HG02981 (cell line): ENCODE results near the gene DMRT1.
A peak's percentile ranks its signal among the peaks of the same experiment; 100 is the strongest.

Source experiments
- ATAC-seq: cut with Tn5 transposase; IDR thresholded peaks from one replicate; pipeline ENCODE4 v1.9.1; 2021; ENCODE audit warnings: mild to moderate bottlenecking, moderate library complexity; ENCODE audit not compliant: unreplicated experiment

DMRT1 gene

GRCh38 chr9:841371-842209 lies at the start of gene DMRT1:
Gene DMRT1, plus strand, starts transcription at chr9:841697. Its CDS starts 142 bp downstream, at chr9:841839.
- ATAC-seq, result no peak

GRCh38 chr9:792331-793260 lies 48.9 kb upstream of the DMRT1 start:
- ATAC-seq, result no peak

- no peak for ATAC-seq
Observed at GRCh38 chr9:794386-794785, 47.1 kb upstream of the DMRT1 start.

GRCh38 chr9:795869-796268 lies 45.6 kb upstream of the DMRT1 start:
- no peak for ATAC-seq

- ATAC-seq, result no peak
Observed at GRCh38 chr9:800591-801150, 40.8 kb upstream of the DMRT1 start.

GRCh38 chr9:801399-802071 lies 40.0 kb upstream of the DMRT1 start:
- ATAC-seq, result no peak

- ATAC-seq, result no peak
Observed at GRCh38 chr9:804026-804425, 37.5 kb upstream of the DMRT1 start.

- no peak for ATAC-seq
Observed at GRCh38 chr9:805151-805550, 36.3 kb upstream of the DMRT1 start.

- no peak for ATAC-seq
Observed at GRCh38 chr9:806285-807156, 35.0 kb upstream of the DMRT1 start.

- ATAC-seq, result no peak
Observed at GRCh38 chr9:811106-811531, 30.4 kb upstream of the DMRT1 start.

GRCh38 chr9:818958-819357 lies 22.5 kb upstream of the DMRT1 start:
- no peak for ATAC-seq

- no peak for ATAC-seq
Observed at GRCh38 chr9:826500-827280, 14.8 kb upstream of the DMRT1 start.

- no peak for ATAC-seq
Observed at GRCh38 chr9:840343-840742, 1.2 kb upstream of the DMRT1 start.

- ATAC-seq, result no peak
Observed at GRCh38 chr9:842635-843426, 1.3 kb downstream of the DMRT1 start.

GRCh38 chr9:843427-843785 lies 1.9 kb downstream of the DMRT1 start:
- ATAC-seq, result no peak

GRCh38 chr9:846852-847251 lies 5.4 kb downstream of the DMRT1 start:
- ATAC-seq, result no peak

- peak; percentile 59 for ATAC-seq
Observed at GRCh38 chr9:847505-847904, 6.0 kb downstream of the DMRT1 start.

GRCh38 chr9:849431-849830 lies 7.9 kb downstream of the DMRT1 start:
- no peak for ATAC-seq
